Measurements from ENCODE around the gene UBE2U.

- no peak for TF ChIP-seq POLR2AphosphoS5 (IDR thresholded peaks at IDR 0.05)
- TF ChIP-seq, protein P1, sequence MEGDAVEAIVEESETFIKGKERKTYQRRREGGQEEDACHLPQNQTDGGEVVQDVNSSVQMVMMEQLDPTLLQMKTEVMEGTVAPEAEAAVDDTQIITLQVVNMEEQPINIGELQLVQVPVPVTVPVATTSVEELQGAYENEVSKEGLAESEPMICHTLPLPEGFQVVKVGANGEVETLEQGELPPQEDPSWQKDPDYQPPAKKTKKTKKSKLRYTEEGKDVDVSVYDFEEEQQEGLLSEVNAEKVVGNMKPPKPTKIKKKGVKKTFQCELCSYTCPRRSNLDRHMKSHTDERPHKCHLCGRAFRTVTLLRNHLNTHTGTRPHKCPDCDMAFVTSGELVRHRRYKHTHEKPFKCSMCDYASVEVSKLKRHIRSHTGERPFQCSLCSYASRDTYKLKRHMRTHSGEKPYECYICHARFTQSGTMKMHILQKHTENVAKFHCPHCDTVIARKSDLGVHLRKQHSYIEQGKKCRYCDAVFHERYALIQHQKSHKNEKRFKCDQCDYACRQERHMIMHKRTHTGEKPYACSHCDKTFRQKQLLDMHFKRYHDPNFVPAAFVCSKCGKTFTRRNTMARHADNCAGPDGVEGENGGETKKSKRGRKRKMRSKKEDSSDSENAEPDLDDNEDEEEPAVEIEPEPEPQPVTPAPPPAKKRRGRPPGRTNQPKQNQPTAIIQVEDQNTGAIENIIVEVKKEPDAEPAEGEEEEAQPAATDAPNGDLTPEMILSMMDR (IDR thresholded peaks at IDR 0.05) = no peak
Measured at GRCh38 chr1:64163431-64163830, 40.0 kb upstream of the UBE2U start.

All from gastroesophageal sphincter (tissue), 3 donors.